Body of pancreas (tissue), 4 donors: ENCODE data around the gene COL5A1. TPM values are rescaled to one million over a fixed set of nuclear protein-coding genes. Genes with fewer than 3 reads are reported as not detected.

ENCODE experiments used
- ATAC-seq: fragments of 150-250 bp; one replicate; pipeline ENCODE4 v1.9.1; 2016
- DNase-seq, 4 donors: peaks; one replicate each; pipeline ENCODE4 v3.0.0-alpha.2; 2019
- H3K27ac ChIP-seq, 4 donors: fragments of 200-600 bp; sonication (generic); 1 replicate in 3 of 4; 2 replicates in 1 of 4; pipeline versions ENCODE4 v1.5.1 to v1.6.1; 2016 to 2019; ENCODE audit warnings: mild to moderate bottlenecking in 1 of 4, mixed read lengths in 1 of 4, moderate library complexity in 1 of 4
- H3K27me3 ChIP-seq, 2 donors: fragments of 200-600 bp; sonication (generic); one replicate each; pipeline ENCODE4 v1.6.0; 2016; ENCODE audit warnings: mild to moderate bottlenecking in 1 of 2
- H3K36me3 ChIP-seq, 2 donors: fragments of 200-600 bp; sonication (generic); replicated peaks in 1 of 2; 2 replicates each; pipeline ENCODE4 v1.5.1; 2016; ENCODE audit warnings: low read depth in 2 of 2; ENCODE audit not compliant: insufficient read depth in 1 of 2
- H3K4me1 ChIP-seq: fragments of 200-600 bp; sonication (generic); one replicate; pipeline ENCODE4 v1.6.0; 2016
- H3K4me3 ChIP-seq, 2 donors: fragments of 200-600 bp; sonication (generic); 1 replicate in 1 of 2; 2 replicates in 1 of 2; pipeline ENCODE4 v1.5.1; 2016 to 2019
- H3K9me3 ChIP-seq, 3 donors: fragments of 200-600 bp; sonication (generic); 1 replicate in 2 of 3; 2 replicates in 1 of 3; pipeline ENCODE4 v1.5.1; 2016
- CTCF ChIP-seq, 7 experiments: fragments of 450-650 bp in 4 of 7; fragments of 200-600 bp in 3 of 7; sonication (generic) in 3 of 7; IDR thresholded peaks; one replicate each; pipeline ENCODE4 v1.5.1; 2016 to 2019; ENCODE audit warnings: antibody characterized with exemption in 7 of 7
- POLR2A ChIP-seq, 3 donors: fragments of 450-650 bp; IDR thresholded peaks; one replicate each; pipeline ENCODE4 v1.6.1; 2016; ENCODE audit warnings: antibody characterized with exemption in 3 of 3, mild to moderate bottlenecking in 2 of 3
- WGBS, 2 donors: methylation state at CpG; one replicate each; pipeline ENCODE4 v1.1.5; 2017; 5-methylcytosine and 5-hydroxymethylcytosine counted together
- intact Hi-C: fragments of 100-400 bp; cut with DNase I; formaldehyde crosslinking; loops from one replicate; pipeline ENCODE4 v1.15.1; 2023
- total RNA-seq, 2 donors: library from RNA; depleted of rRNA; stranded (reverse); fragments of >200 nt; gene quantifications; one replicate each; pipeline ENCODE4 v1.1.0, GENCODE V29; 2016

The COL5A1 gene
- total RNA-seq, 2 donors from 2014 or later: 7.0 to 14.5 TPM

- H3K27me3 ChIP-seq: no peaks in the 10 kb centered on the region
- H3K4me3 ChIP-seq: no peak overlapping the region
- no peaks in the 10 kb centered on the region for H3K36me3 ChIP-seq
- H3K4me1 ChIP-seq: peaks cover 6% of the 10 kb centered on the region
- intact Hi-C loops: no loop called here
- no peak for DNase-seq
- WGBS, 2 donors: 73 to 84% methylated on average over 2 to 11 of the region's 11 CpGs
- H3K27ac ChIP-seq: no peak overlapping the region
- no peak for TF ChIP-seq CTCF (IDR thresholded peaks at IDR 0.05)
- no peak for TF ChIP-seq POLR2A (IDR thresholded peaks at IDR 0.05)
- ATAC-seq: no peak
- H3K9me3 ChIP-seq: no peaks in the 10 kb centered on the region
Measured at GRCh38 chr9:134753191-134753590, 111.6 kb downstream of the COL5A1 start.

GRCh38 chr9:134755221-134755907 lies 113.8 kb downstream of the COL5A1 start:
- no peaks in the 10 kb centered on the region for H3K36me3 ChIP-seq
- H3K27me3 ChIP-seq: no peaks in the 10 kb centered on the region
- no peak for ATAC-seq
- TF ChIP-seq CTCF (IDR thresholded peaks at IDR 0.05) (no peak), POLR2A (IDR thresholded peaks at IDR 0.05) (no peak)
- no peak overlapping the region for H3K27ac ChIP-seq
- no peaks in the 10 kb centered on the region for H3K4me1 ChIP-seq
- no peaks in the 10 kb centered on the region for H3K9me3 ChIP-seq
- H3K4me3 ChIP-seq: no peak overlapping the region
- 80 to 85% methylated on average over 14 of the region's 14 CpGs for WGBS, 2 donors
- DNase-seq: no peak
- intact Hi-C loops: no loop called here

- DNase-seq: no peak
- Histone ChIP-seq H3K9me3 (no peaks in the 10 kb centered on the region), H3K27ac (no peak overlapping the region), H3K27me3 (no peaks in the 10 kb centered on the region), H3K36me3 (no peaks in the 10 kb centered on the region), H3K4me3 (no peak overlapping the region), H3K4me1 (no peaks in the 10 kb centered on the region)
- TF ChIP-seq POLR2A (IDR thresholded peaks at IDR 0.05) (no peak), CTCF (IDR thresholded peaks at IDR 0.05) (no peak)
- WGBS, 2 donors: 79% methylated on average over 10 of the region's 10 CpGs; no CpG with 5 or more reads in 1 of the 2 donors
- ATAC-seq: no peak
- intact Hi-C loops: no loop called here
Measured at GRCh38 chr9:134756098-134756497, 114.5 kb downstream of the COL5A1 start.

GRCh38 chr9:134757216-134757975 lies 115.8 kb downstream of the COL5A1 start:
- Histone ChIP-seq H3K4me3 (no peak overlapping the region), H3K9me3 (no peaks in the 10 kb centered on the region), H3K27me3 (no peaks in the 10 kb centered on the region), H3K4me1 (no peaks in the 10 kb centered on the region), H3K36me3 (no peaks in the 10 kb centered on the region), H3K27ac (no peak overlapping the region)
- intact Hi-C loops: no loop called here
- DNase-seq (no peak), ATAC-seq (no peak)
- TF ChIP-seq POLR2A (IDR thresholded peaks at IDR 0.05): no peak
- no peak for TF ChIP-seq CTCF (IDR thresholded peaks at IDR 0.05)
- WGBS, 2 donors: 49 to 80% methylated on average over 10 to 26 of the region's 26 CpGs
